GM18511 (cell line): ENCODE data around the gene KIAA0753.

ENCODE experiments used
- ATAC-seq: cut with Tn5 transposase; IDR thresholded peaks from one replicate; pipeline ENCODE4 v1.9.1; 2021; ENCODE audit warnings: mild to moderate bottlenecking, moderate library complexity; ENCODE audit not compliant: unreplicated experiment

KIAA0753 gene

DNA sequence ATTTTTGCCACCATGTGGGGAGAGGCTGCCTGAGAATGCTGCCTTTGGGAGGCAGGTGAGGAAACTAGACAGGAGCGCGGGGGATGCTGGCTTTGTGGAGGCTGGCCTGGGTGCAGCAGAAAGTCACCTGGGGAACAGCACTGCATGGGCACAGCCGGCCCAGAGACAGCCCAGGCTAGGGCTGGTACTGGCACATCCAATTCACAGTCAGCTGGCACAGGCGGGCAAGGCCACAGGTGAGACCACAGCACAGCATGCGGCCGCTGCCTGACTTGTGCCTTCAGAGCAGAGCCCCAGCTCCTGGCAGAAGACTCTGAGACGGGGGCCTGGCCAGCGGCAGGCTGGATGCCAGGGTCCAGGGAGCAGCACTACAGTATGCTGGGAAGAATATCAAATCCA, 67.5 kb downstream of the KIAA0753 start:
- ATAC-seq, result no peak

DNA sequence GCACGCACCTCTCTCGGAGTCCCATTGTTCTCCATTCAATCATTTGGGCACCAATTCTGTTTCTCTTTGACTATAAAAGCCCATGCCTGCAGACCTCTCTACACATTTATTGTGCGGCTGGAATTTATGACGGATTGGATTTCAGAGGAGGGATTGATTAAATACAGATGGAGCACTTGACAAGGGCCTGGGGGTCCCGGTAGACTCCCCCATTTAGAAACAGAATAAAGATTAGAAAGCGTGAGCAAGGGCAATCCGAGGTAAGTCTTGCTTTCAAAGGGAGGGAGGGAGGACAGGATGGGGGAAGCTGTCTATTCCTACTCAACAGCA, 69.1 kb downstream of the KIAA0753 start:
- no peak for ATAC-seq

DNA sequence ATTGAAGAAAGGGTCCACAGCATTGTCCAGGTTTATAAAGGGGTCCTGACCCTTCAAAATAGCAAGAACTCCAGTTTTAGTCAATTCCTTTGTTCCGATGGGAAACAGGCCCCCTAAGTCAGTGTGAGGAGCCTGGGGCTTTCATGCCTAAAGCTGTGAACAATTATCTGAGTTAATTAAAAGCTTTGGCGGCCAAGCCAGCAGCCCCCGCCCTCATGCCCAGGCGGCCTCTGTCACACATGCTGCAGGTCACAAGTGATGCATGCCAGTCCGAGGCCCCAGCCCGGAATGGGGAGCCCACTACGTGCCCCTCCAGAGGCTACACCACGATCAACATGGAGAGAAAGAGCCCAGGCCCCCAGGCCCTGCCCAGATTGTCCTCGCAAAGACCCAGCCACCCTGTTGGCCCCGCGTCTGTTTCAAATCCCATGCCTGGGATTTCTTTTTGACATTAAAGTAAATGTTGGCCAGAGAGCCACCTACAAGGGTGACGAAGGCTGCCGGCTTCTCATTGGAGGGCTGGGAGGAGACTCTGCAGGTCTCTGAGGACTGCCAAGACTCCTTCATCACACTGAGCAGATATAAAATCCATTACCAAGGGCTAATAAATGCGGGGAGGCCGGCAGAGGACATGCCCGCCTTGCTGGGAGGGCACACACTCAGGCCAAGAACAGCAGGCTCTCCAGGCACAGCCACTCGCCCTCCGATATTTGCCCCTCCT, 69.6 kb downstream of the KIAA0753 start:
- no peak for ATAC-seq

DNA sequence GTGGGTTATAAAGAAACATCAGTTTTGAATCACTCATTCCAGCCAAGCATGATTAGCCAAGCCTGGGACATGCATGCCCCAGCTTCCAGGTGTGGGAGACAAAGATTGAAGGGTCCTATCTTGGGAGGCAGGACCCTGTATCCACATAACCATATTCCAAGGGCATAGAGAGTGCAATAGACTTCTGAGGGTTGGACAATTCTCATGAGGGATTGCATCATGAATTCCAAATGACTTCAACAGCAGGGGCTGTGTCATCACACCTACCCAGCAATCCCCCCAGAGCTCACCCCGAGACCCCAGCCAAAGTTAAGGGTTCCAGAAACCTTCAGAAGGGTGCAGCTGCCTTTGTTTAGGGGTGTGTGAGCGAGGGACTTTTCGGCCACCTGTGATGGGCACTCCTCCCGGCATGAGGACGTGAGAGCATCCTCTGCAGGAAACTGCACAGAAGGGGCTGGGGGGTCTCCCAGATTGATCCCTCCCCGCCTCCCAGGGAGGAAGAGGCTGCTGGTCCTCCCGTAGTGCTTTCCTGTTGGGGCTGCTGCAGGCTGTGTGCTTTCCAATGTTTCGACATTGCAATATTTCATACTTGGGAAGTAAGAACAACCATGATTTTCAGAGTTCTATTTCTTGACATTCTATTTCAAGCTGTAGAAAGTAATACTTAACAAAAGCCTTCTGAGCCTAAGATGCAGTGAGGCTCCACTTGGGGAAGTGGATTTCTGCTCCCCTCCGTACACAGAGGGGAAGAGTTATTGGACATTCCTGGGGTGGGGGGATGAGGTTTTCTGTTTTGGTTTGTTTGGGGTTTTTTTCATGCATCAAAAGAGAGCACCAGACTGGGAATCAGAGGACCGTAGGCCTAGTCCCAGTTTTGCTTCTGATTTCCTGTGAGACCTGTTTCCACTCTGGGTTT, 70.9 kb downstream of the KIAA0753 start:
- ATAC-seq, result no peak

DNA sequence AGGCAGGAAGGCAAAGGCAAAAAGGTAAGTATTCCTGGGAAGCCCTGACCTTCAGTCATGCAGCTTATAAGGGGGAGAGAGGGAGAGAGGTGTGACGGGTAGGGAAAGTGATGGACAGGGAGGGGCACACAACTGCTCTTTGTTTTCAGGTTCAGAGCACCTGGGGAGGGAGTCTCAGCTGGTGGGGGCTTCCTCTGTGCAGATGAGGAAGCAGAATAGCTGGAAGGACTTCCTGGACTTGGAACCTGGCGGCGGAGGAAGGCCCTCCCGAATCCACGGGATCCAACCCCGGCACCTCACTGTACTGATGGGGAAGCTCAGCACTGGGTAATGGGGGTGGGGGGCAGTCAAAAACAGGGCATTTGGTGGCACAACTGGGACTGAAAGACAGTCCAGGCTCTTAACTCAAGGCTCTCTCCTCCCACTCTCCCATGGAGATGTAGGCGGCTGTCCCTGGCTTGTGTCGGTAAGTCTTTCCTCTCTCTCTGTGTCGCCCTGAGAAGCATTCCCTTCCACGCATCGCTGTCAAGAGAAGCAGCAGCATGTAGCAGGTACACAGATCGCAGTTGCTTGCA, 72.2 kb downstream of the KIAA0753 start:
- no peak for ATAC-seq

DNA sequence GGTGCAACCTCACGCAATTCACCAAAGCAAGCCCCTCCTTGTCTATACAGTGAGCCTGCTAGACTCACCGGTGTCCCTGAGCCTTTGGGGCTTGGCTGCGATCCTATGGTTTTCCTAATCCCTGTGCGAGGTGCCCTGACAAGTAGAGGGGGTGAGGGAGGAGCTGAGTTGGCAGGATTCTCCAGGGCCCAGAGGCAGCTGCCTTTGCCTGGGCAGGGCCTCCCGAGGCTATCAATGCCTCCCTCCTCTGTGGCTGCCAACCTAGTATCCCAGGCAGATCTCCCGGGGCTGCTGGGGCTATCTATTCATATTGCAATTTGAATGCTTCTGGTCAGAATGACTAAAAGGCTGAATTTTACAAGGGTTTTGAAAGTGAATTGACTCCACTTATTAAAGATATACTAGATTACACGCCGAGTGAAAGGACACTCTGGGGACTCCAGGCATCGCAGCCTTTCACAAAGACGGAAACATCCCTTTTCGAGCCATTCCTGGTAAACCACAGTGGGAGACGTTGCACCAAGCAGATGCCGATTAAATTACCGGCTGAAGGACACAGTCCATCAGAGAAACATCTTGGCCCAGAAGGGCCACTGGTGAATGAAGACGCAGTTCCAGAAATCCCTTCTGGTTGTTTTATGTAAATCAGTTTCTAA, 72.9 kb downstream of the KIAA0753 start:
- no peak for ATAC-seq

DNA sequence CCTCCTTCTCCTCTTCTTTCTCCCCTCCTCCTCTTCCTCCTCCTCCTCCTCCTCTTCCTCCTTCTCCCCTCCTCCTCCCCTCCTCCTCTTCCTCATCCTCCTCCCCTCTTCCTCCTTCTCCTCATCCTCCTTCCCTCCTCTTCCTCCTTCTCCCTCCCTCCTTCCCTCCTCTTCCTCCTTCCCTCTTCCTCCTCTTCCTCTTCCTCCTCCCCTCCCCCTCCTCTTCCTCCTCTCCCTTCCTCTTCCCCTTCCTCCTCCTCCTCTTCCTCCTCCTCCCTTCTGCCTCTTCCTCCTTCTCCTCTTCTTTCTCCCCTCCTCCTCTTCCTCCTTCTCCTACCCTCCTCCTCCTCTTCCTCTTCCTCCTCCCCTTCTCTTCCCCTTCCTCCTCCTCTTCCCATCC, 79.1 kb downstream of the KIAA0753 start:
- ATAC-seq, result no peak

GRCh38 chr17:6560496-6560895, 80.0 kb downstream of the KIAA0753 start:
- no peak for ATAC-seq

DNA sequence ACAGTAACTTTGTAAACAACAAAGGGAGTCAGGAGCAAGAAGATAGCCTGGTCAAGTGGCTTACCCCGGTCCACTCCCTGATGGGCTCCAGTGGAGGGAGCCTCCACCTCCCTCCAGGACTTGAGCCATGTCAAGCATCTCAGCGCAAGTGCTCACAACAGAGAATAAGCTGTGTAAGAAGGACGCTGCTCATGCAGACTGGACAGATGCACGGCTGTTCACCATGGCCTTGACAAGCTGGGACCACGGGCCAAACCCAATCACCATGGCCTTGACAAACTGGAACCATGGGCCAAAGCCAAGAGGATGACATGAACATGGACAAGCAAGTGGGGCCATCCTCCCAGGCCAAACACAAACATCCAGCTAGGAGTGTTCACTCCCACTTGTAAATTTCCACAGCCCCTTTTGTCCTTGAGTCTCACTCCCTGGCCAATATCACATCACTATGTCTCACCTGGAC, 80.7 kb downstream of the KIAA0753 start:
- no peak for ATAC-seq

- no peak for ATAC-seq
Observed at GRCh38 chr17:6558932-6559752, 81.4 kb downstream of the KIAA0753 start.

GRCh38 chr17:6558276-6558675, 82.2 kb downstream of the KIAA0753 start:
- ATAC-seq, result no peak

DNA sequence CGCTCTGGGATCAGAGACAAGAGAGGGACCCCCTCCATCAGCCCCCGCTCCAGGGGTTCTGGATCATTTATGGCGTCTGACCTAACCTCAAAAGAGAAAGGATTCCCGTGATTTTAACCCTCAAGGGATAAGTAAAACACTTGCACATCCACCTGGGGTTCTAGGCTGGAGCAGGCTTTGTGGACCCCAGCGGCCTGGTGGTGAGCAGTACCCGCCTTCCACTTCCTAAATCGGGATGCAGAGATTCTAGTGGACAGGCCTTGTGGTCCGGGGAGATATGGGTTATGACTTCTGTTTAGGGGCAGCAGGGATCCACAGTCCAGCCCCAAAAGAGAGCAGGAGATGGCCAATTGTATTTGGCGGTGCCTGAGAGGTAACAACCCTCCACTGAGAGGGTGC, 83.5 kb downstream of the KIAA0753 start:
- no peak for ATAC-seq

DNA sequence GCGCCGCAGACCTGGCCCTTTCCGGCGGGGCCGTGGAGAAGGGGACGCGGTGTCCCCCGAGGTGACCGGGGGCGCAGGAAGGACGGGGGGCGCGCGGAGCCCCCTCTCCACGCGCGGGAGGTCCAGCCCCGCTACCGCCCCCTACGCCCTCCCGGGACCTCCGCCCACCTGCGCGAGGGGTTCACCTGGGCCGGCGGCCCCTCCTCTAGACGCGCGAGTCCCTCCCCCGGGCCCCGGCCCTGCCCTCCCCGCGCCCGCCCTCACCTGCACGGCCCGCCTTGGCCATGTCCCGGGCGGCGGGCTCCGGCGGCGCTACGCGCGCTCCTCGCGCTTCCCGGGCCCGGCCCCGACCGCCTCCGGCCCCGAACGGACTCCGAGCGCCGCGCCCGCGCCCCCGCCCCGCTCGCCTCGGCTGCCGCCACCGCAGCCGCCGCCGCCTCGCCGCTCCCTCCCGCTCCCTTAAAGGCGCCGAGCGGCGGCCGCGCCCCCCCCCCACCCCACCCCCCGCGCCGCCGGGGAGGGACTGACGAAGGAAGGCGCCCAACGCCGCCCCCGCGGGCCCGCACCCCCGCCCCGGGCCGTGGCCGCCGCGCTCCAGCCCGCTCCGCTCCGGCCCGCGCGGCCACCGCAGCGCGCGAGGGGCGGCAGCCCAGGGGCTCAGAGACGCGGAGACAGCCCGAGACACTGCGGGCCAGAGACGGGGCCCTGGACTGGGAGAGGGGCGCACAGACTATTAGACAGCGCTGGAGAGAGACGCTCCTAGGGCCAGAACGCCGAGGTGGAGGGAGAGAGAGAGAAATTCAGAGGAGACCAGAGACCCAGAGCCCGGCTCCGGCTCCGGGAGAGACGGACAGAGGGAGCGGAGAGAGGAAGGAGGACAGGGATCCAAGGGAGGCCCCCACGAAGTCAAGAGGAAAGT, 84.1 kb downstream of the KIAA0753 start, which contains the start of gene PITPNM3:
TSS of gene PITPNM3 (minus strand) at position 435 of the 919 bp plus-strand sequence. CDS start at position 286, 149 bp downstream.
- ATAC-seq, result no peak

DNA sequence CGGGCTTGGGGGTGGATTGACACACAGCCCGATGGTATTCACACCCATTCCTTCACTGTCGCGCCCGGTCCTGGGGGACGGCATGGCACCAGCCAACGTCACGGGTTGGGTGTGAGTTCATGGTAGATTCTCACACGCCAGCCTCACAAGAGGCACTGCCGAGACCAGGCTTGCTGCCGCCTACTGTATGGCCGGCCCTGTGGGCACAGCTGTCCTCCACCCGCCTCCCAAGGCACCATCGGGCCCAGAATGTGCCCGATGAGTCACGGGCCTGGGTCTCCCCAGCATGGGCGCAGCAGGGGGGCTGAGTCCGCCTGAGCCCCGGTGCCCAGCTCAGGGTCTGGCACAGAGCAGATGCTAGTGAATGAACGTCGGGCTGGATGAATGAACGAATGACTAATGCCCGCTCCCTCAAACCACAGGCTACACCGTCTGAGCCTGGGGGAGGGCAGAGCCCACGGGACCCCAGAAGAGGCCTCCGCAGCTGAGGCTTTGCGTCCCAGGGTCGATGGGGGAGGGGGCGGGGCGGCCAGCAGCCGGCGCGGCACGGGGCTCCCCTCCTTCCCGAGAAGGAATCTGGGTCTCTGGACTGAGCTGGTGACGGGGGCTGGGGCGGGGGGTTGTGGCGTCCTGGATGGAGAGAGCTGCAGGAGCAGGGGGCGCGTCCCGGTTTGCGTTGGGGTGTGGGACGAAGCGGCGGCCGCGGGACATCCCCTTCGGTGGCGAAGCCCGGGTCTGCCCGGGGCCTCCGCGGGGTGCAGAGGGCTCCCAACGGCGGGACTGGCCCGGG, 85.0 kb downstream of the KIAA0753 start:
- ATAC-seq, result no peak

- ATAC-seq, result no peak
Observed at GRCh38 chr17:6554871-6555330, 85.6 kb downstream of the KIAA0753 start.

DNA sequence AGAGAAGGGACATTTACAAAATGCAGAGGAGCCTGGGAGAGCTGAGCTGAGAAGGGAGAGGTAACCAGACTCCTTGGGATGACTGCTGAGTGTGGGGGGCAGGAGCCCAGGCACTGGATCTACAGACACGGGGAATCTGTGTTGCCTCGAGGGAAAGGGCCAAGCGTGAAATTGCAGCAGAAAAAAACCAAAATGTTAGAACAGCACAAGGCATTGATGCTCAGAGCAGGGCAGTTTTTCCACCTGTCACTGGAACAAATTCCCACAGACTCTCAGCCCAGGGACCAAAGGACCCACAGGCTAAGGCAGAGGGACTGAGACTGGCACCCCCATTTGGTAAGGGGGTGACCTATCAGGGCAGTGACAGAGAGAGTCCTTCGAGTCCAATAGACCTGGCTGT, 86.2 kb downstream of the KIAA0753 start:
- ATAC-seq, result no peak

DNA sequence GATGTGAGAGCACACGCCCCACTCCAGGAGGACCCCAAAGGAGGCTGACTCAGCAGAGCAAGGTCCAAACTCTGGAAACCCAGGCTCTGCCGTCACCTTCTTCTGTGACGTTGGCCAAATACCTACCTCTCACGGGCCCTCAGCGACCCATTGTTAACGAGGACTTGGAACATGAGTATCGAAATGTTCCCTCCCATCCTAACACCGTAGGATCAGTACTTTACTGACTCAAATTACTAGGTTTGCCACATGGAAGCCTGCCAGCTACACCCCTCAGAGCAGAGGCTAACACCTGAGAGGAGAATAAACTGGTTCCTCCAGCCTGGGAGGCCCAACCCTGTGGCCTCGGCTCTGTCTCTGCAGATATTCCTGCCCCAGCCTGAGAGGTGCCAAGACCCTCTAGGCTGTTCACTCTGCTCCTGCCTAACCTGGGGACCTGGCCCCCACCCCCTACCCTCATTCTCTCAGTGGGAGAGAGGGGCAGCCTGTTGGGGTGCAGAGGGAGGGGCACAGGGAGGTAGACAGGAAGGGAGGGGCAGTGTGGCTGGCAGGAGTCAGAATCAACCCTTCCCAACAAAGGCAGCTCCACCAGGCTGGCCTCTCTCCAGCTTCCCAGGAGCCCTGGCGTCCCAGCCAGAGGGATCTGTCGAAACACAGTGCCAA, 88.5 kb downstream of the KIAA0753 start:
- no peak for ATAC-seq

DNA sequence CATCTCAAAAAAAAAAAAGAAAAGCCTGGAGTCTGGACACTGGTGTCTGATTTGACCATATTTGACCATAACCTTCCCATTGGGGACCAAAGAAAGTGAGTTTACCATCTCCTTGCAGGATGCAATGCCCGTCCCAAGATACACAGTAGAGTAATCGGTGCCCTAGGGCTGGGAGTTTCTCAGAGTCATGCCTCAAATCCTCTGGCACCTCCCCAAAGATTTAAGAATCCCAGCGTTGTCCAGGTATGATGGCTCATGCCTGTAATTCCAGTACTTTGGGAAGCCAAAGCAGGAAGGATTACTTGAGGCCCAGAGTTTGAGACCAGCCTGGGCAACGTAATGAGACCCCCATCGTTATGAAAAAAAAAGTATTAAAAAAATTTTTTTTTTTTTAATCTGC, 89.2 kb downstream of the KIAA0753 start:
- no peak for ATAC-seq
